Ishikawa (cell line): Measurements from ENCODE around the gene TNFSF12.

Experiments used
- CEBPB ChIP-seq: IDR thresholded peaks from 2 replicates; pipeline ENCODE4 v1.6.1; 2012
- CREB1 ChIP-seq: IDR thresholded peaks from 2 replicates; pipeline ENCODE4 v1.6.1; 2012; ENCODE audit warnings: low read depth
- EGR1 ChIP-seq: IDR thresholded peaks from 2 replicates; pipeline ENCODE4 v1.6.1; 2012
- EP300 ChIP-seq: IDR thresholded peaks from 2 replicates; pipeline ENCODE4 v1.6.1; 2012; ENCODE audit warnings: borderline replicate concordance
- FOXM1 ChIP-seq: IDR thresholded peaks from 2 replicates; pipeline ENCODE4 v1.6.1; 2012; ENCODE audit warnings: low read depth, borderline replicate concordance
- NFIC ChIP-seq: IDR thresholded peaks from 2 replicates; pipeline ENCODE4 v1.6.1; 2012
- RAD21 ChIP-seq: IDR thresholded peaks from 2 replicates; pipeline ENCODE4 v1.6.1; 2012; ENCODE audit warnings: low read depth
- REST ChIP-seq: IDR thresholded peaks from 2 replicates; pipeline ENCODE4 v1.6.1; 2012; ENCODE audit warnings: low read depth, mild to moderate bottlenecking
- TAF1 ChIP-seq: IDR thresholded peaks from 2 replicates; pipeline ENCODE4 v1.6.1; 2012; ENCODE audit warnings: low read depth, mild to moderate bottlenecking
- TCF12 ChIP-seq: IDR thresholded peaks from 2 replicates; pipeline ENCODE4 v1.6.1; 2012; ENCODE audit warnings: low read depth
- TEAD4 ChIP-seq: IDR thresholded peaks from 2 replicates; pipeline ENCODE4 v1.6.1; 2012
- YY1 ChIP-seq: IDR thresholded peaks from 2 replicates; pipeline ENCODE4 v1.6.1; 2012; ENCODE audit warnings: low read depth
- ZBTB7A ChIP-seq: IDR thresholded peaks from 2 replicates; pipeline ENCODE4 v1.6.1; 2012; ENCODE audit warnings: low read depth
- TF ChIP-seq, protein P1 (sequence below): IDR thresholded peaks from 2 replicates; pipeline ENCODE4 v1.6.1; 2012
- TF ChIP-seq, protein P2 (sequence below): IDR thresholded peaks from 2 replicates; pipeline ENCODE4 v1.6.1; 2012

The TNFSF12 gene

GRCh38 chr17:7558544-7559319 lies 9.9 kb downstream of the TNFSF12 start, which contains the start of gene TNFSF13:
Gene TNFSF13 (plus strand): TSS chr17:7558750. CDS start chr17:7559040, 290 bp downstream.
- TF ChIP-seq EGR1, result no peak
- TF ChIP-seq NFIC, result peak; percentile 87
- TF ChIP-seq ZBTB7A, result peak; percentile 92; the same call in 1 of the 2 replicates
- TF ChIP-seq TCF12, result 0 out of 2 replicates have a peak, but pooled peaks have one; percentile 6
- TF ChIP-seq, protein P1, sequence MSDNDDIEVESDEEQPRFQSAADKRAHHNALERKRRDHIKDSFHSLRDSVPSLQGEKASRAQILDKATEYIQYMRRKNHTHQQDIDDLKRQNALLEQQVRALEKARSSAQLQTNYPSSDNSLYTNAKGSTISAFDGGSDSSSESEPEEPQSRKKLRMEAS, result no peak

- peak; percentile 29; the same call in 1 of the 2 replicates for TF ChIP-seq NFIC
- TF ChIP-seq TAF1, result no peak
These were observed 10.7 kb downstream of the TNFSF12 start for GRCh38 chr17:7559320-7560171.

- TF ChIP-seq RAD21 (no peak), TCF12 (no peak), TEAD4 (no peak), CREB1 (no peak), EGR1 (no peak), TAF1 (no peak), NFIC (no peak), ZBTB7A (no peak)
- TF ChIP-seq, protein P2, sequence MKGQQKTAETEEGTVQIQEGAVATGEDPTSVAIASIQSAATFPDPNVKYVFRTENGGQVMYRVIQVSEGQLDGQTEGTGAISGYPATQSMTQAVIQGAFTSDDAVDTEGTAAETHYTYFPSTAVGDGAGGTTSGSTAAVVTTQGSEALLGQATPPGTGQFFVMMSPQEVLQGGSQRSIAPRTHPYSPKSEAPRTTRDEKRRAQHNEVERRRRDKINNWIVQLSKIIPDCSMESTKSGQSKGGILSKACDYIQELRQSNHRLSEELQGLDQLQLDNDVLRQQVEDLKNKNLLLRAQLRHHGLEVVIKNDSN, result no peak
These were observed 11.5 kb downstream of the TNFSF12 start for GRCh38 chr17:7560172-7561027.

DNA sequence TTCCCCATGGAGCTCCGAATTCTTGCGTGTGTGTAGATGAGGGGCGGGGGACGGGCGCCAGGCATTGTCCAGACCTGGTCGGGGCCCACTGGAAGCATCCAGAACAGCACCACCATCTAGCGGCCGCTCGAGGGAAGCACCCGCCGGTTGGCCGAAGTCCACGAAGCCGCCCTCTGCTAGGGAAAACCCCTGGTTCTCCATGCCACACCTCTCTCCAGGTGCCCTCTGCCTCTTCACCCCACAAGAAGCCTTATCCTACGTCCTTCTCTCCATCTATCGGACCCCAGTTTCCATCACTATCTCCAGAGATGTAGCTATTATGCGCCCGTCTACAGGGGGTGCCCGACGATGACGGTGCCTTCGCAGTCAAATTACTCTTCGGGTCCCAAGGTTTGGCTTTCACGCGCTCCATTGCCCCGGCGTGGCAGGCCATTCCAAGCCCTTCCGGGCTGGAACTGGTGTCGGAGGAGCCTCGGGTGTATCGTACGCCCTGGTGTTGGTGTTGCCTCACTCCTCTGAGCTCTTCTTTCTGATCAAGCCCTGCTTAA lies 12.2 kb downstream of the TNFSF12 start:
- peak; percentile 84 for TF ChIP-seq RAD21
- no peak for TF ChIP-seq CREB1
- no peak for TF ChIP-seq YY1
- no peak for TF ChIP-seq REST
- TF ChIP-seq, protein P1, result 0 out of 2 replicates have a peak, but pooled peaks have one; percentile 10
- TF ChIP-seq NFIC, result peak; percentile 47; the same call in 1 of the 2 replicates
- no peak for TF ChIP-seq EP300

- TF ChIP-seq TCF12, result peak; percentile 29; the same call in 1 of the 2 replicates
- 0 out of 2 replicates have a peak, but pooled peaks have one; percentile 44 for TF ChIP-seq ZBTB7A
- TF ChIP-seq, protein P2, result no peak
- TF ChIP-seq, protein P1, result peak; percentile 66
- peak; percentile 79 for TF ChIP-seq TAF1
- no peak for TF ChIP-seq NFIC
- TF ChIP-seq CREB1, result peak; percentile 87
These were observed 12.8 kb downstream of the TNFSF12 start, which contains the start of gene SENP3 for GRCh38 chr17:7561589-7562207. Gene SENP3 (plus strand): TSS chr17:7561919. CDS start chr17:7563077, 1,158 bp downstream.

DNA sequence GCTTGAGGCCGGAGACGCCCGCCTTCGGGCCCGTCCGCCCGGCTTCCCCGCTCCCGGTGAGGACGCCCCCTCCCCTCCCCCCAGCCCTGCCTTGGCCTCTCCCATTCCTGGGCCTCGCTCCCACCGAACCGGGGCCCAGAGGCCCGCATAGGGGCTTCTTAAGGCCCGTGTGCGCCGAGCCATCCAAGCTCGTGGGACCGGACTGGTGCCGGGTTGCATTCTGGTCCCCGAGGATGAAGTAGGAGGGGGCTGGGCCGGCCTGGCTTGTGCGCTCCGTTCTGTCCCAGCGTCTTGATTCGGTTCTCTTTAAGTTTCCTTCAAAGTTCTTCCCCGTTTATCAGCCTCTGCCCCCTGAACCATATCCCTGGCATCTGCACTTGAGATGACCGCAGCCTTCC lies 13.3 kb downstream of the TNFSF12 start:
- no peak for TF ChIP-seq CREB1
- no peak for TF ChIP-seq REST
- TF ChIP-seq, protein P2, result no peak
- no peak; the same call in 1 of the 2 replicates for TF ChIP-seq TCF12
- TF ChIP-seq RAD21, result no peak
- no peak for TF ChIP-seq TEAD4
- no peak for TF ChIP-seq ZBTB7A
- no peak for TF ChIP-seq CEBPB
- TF ChIP-seq EGR1, result no peak
- TF ChIP-seq NFIC, result no peak
- TF ChIP-seq, protein P1, result no peak
- no peak for TF ChIP-seq YY1
- no peak for TF ChIP-seq FOXM1
- no peak for TF ChIP-seq TAF1
- TF ChIP-seq EP300, result no peak
